Activated effector memory CD4-positive, alpha-beta T cell treated with Interleukin-2 at 50 U/mL for 16 hours (primary cell): ENCODE results near the gene MTG1.

Experiments used
- DNase-seq: peaks from one replicate; pipeline ENCODE4 v3.0.0-alpha.2; 2020

The MTG1 gene, protein sequence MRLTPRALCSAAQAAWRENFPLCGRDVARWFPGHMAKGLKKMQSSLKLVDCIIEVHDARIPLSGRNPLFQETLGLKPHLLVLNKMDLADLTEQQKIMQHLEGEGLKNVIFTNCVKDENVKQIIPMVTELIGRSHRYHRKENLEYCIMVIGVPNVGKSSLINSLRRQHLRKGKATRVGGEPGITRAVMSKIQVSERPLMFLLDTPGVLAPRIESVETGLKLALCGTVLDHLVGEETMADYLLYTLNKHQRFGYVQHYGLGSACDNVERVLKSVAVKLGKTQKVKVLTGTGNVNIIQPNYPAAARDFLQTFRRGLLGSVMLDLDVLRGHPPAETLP

GRCh38 chr10:133394064-133394663 is at the start of gene MTG1:
TSS of gene MTG1 (plus strand) at chr10:133394157. CDS start at chr10:133394221, 64 bp downstream.
- DNase-seq = peak; percentile 91

DNA sequence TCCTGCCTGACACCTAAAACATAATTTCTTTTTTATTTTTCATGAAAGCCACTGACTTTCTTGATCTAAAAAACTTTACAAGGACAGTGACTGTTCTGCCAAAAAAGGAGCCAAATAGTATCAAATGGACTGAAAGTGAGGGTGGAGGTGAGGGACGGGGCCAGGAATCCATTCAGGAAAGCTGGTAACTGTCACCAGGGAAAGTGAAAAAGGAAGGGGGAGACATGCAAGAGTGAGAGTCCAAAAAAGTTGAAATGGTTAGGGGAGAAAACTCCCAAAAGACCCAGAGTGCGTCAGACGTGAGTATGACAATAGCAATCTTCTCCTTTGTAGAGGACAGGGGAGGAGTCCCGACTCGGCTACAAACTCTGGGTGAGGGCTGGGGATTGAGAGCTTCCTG is 49.7 kb upstream of the MTG1 start:
- DNase-seq = no peak

DNA sequence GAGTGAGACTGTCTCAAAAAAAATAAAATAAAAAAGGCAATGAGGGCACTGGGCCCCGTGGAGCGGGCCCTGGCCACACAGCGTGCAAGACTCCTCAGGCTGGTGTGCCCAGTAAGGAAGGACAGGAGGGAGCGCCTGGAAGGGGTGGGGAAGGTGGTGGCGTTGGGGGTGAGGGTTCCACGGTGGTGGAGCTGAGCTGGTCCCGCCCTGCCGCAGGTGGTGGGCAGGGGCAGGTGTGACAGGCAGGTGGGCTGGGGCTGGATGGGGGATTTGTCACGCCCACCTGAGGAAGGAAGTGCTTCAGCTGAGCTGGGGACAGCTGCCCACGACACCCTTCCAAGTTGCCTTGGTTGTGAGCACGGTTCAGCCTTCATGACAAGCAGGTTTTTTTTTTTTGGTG is 47.5 kb upstream of the MTG1 start:
- DNase-seq = no peak

DNA sequence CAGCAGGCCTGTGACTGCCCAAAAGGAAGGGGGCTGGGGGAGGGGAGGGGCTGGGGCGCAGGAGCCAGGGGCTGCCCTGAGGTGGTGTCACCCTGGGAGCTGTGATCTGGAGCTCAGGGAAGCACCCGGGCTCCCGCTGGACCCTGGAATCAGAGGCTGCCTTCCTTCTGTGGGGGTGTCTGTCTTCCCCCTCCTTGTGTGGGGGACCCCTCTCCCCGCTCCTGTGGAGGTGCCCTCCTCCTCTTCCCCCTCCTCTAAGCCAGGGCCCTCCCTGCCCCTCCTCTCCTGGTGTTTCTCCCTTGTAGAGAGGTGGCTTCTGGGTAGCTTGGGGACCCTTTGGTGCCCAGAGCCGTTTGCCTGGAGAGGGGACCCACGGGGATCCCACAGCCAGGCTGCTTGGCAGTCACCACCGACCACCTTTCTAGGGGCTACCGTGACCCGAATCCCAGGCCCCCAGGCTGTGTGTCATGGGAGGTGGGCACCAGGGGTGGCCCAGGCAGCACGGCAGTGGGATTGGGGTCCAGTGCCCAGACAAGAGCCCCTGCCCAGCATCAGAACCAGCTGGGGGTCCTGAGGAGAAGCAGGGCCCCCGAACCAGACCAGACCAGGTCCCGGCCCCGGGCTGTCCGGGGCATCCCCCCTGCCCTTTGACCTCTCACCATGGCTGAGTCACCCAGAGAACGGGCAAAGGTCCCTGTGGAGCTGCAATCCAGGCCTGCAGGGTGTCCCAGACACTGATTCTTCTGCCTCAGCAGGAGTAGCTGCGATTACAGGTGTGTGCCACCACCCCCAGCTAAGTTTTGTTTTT is 46.0 kb upstream of the MTG1 start:
- no peak for DNase-seq

GRCh38 chr10:133349160-133349568 is 44.8 kb upstream of the MTG1 start:
- no peak for DNase-seq

DNA sequence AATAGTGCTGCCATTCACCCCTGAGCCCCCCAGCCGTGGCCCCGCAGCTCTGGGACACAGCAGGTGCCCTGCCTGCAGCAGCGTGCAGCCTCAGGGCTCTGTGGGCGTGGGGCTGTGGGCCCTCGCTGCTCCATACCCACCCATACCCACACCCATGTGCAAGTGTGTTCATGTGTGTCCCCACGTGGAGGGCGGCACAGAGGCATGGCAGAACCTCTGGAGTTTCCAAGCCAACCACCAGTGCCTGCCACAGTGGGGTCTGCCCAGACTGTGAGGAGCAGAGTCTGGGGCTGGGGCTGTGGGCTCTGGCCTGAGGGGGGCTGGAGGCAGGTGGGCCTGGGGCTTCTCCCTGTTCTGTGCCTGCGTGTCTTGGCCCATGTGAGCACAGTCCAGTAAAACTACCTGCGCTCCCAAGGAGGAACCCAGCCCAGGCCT is 44.4 kb upstream of the MTG1 start:
- DNase-seq = no peak

DNA sequence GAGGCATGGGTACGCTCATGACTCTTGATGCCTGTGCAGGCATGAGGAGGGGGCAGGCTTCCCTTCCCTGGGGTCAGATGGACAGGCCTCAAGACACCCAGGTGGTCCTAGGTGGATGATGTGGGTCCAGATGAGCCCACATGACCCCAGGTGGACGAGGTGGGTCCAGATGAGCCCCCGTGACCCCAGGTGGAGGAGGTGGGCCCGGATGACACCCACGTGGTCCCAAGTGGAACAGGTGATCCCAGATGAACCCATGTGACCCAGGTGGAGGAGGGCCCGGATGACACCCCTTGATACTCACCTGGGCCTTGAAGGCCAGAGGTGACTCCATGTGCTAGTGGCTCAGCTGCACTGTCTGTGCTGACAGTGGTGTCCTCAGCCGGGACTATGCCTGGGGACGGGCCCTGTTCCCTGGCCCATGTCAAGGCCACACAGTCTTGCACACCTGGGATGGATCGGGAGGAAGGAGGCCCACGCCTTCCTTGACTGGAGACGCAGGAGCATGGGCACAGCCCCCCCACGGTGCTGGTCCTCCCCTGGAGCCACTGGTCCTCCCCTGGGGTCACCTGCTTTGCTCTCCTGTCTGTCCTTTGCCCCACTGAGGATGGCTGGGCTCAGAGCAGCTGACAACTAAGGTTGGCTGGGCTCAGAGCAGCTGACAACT is 43.5 kb upstream of the MTG1 start:
- DNase-seq = no peak

GRCh38 chr10:133350950-133351329 is 43.0 kb upstream of the MTG1 start:
- no peak for DNase-seq

- no peak for DNase-seq
Measured at GRCh38 chr10:133351408-133352318, 42.3 kb upstream of the MTG1 start.

- DNase-seq = no peak
Measured at GRCh38 chr10:133353202-133353959, 40.6 kb upstream of the MTG1 start.

DNA sequence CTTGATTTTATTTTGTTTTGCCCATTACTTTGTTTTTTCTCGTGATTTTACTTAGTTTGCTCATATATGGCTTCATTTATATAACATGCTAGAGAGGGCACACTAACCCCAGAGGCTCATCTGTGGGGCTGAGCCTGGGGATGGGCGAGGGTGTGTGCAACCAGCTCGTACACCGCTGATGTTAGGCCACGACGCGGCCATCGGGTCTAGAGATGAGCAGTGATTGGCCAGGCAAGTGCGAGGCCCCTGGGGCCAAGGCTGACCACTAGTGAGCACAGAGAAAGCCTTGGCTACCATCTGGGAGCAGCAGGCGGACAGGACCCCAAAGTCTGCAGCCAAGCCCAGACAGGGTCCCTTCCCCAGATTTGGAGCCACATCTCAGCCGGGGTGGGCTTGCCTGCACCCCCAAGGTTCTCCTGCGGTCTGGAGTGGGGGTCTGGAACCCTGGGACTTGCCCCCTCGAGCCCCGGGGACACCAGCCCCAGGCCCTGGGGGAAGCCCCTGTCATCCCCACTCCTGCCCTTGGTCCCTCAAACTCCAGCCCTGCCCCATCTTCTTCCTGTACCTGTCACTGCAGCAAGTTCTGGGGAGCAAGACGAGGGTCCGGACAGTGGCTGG is 39.9 kb upstream of the MTG1 start:
- DNase-seq = no peak

DNA sequence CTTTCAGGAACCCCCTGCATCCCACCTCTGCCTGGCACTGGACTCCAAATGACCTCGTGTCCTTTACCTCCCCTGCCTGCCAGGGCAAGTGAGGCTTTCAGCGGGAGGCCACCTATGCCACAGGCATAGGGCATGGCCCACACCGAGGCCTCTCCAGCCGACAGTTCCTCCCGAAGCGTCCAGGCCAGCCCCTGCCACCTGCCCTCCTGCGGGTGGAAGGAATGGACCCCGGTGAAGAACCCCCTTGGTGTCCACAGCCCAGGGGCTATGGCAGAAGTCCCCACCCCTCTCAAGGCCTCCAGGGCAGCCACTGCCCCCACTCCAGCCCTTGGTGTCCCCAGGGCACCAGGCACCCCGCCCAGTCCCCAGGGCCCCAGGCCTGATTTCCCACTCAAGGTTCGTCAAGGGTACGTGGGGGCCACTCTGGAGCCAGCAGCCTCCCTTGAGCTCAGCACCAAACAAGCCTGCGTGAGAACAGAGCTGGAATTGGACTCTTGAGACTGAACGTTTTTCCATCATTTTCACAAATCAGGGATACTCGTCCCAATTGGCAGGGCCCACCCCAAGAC is 39.2 kb upstream of the MTG1 start:
- DNase-seq = no peak

DNA sequence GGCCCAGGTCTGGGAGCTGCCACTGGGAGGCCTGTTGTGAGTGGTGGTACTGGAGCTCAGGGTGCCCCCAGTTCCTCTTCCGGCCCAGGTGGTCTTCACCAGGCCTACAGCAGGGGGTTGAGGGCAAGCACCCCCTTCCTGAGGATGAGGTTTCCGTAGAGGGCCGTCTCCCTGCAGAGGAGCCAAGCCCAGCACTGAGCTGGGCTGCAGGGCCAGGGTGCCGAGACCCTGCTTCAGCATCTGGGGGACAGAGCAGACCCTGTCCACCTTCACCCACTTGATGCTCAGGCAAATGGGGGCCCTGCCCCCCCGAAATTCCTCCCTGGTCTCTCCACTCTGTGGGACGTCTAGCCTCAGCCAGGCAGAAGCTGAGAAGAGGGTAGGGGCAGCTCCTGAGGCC is 38.7 kb upstream of the MTG1 start:
- DNase-seq = no peak

GRCh38 chr10:133355991-133356390 is 38.0 kb upstream of the MTG1 start:
- DNase-seq = no peak

DNA sequence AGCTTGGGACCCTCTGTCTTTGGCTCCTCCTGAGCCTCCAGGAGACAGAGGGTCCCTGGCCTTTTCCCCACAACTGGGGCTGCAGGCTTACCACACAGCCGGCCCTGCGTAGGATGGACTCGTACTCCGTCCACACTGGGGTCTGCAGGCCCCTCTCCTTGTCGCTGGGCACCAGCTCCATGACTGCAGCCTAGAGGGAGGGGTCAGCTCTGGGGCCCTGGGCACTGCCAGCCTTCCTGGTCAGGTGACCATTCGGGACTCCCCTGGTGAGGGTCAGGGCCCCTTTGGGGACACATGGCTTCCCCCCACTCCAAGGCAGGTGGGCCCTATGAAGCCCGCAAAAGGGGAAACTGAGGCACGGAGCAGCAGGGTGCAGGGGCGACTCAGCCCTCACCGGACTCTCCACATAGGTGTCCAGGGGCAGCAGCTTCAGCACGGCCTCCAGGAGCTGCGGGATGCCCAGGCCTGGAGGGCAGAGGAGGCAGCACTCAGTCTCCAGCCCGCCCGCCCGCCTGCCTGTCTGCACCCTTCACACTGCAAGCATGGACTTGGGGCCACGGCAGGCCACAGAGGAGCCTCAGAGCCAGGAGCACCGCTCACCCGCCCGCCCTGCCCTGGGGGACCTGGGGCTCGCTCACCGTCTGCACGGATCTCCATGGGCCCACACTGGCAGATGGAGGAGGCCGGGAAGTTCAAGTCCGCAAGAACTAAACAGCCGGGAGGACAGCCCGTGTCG is 37.2 kb upstream of the MTG1 start:
- DNase-seq = no peak

GRCh38 chr10:133357285-133358161 is 36.4 kb upstream of the MTG1 start, which contains the start of gene FUOM:
TSS of gene FUOM (minus strand) at chr10:133358019. CDS start at chr10:133358007, 12 bp downstream.
- peak; percentile 62 for DNase-seq

GRCh38 chr10:133358162-133358924 is 35.6 kb upstream of the MTG1 start:
- no peak for DNase-seq

GRCh38 chr10:133358925-133359310 is 35.0 kb upstream of the MTG1 start:
- DNase-seq = no peak
